Measurements from ENCODE around the gene MAD1L1.

MAD1L1 gene

GRCh38 chr7:2105280-2105679 lies 127.5 kb downstream of the MAD1L1 start:
- H3K27ac ChIP-seq: no peak overlapping the region
- no peak for TF ChIP-seq ZFX (IDR thresholded peaks at IDR 0.05)
- no peak for TF ChIP-seq CTCF (conservative IDR thresholded peaks at IDR 0.05)

- no peak for TF ChIP-seq CTCF (conservative IDR thresholded peaks at IDR 0.05)
- no peak for TF ChIP-seq ZFX (IDR thresholded peaks at IDR 0.05)
- H3K27ac ChIP-seq: no peak overlapping the region
Observed at GRCh38 chr7:2104716-2105115, 128.0 kb downstream of the MAD1L1 start.

GRCh38 chr7:2104107-2104710 lies 128.5 kb downstream of the MAD1L1 start:
- TF ChIP-seq CTCF (conservative IDR thresholded peaks at IDR 0.05): no peak; the same call in 1 of the 2 replicates
- no peak for TF ChIP-seq ZFX (IDR thresholded peaks at IDR 0.05)
- H3K27ac ChIP-seq: no peak overlapping the region

- H3K27ac ChIP-seq: no peak overlapping the region
- TF ChIP-seq CTCF (conservative IDR thresholded peaks at IDR 0.05): no peak
- no peak for TF ChIP-seq ZFX (IDR thresholded peaks at IDR 0.05)
Observed at GRCh38 chr7:2103071-2103898, 129.5 kb downstream of the MAD1L1 start.

- no peak overlapping the region for H3K27ac ChIP-seq
- TF ChIP-seq ZFX (IDR thresholded peaks at IDR 0.05) (no peak), CTCF (conservative IDR thresholded peaks at IDR 0.05) (no peak)
Observed at GRCh38 chr7:2102375-2102723, 130.4 kb downstream of the MAD1L1 start.

GRCh38 chr7:2101630-2102374 lies 130.9 kb downstream of the MAD1L1 start:
- TF ChIP-seq ZFX (IDR thresholded peaks at IDR 0.05) (no peak), CTCF (conservative IDR thresholded peaks at IDR 0.05) (no peak)
- H3K27ac ChIP-seq: no peak overlapping the region

Data from C4-2B (cell line).